ENCODE data around the gene SLC43A2. TPM values are rescaled to one million over a fixed set of nuclear protein-coding genes. Genes with fewer than 3 reads are reported as not detected.

The SLC43A2 gene
- total and polyA plus RNA-seq, 2 of the 13 experiments (the other 11 are each of a cell fraction or from before 2014, with no cell fraction given), result 7.3 to 20.0 TPM

GRCh38 chr17:1628856-1629503 is 346 bp upstream of the SLC43A2 start (continued):
- TF ChIP-seq ZNF605 (CRISPR knock-in tag; IDR thresholded peaks at IDR 0.05), result no peak
- no peak for TF ChIP-seq NBN (conservative IDR thresholded peaks at IDR 0.05)
- no peak; the same call in 1 of the 2 replicates for TF ChIP-seq TFDP2 (CRISPR knock-in tag; IDR thresholded peaks at IDR 0.05)
- peak; percentile 45 for TF ChIP-seq STAG1 (CRISPR knock-in tag; IDR thresholded peaks at IDR 0.05)
- TF ChIP-seq ZFP36L1 (CRISPR knock-in tag; IDR thresholded peaks at IDR 0.05), result no peak
- TF ChIP-seq RBFOX2 (IDR thresholded peaks at IDR 0.05; ENCODE audit: low read depth, low read length), result 0 out of 2 replicates have a peak, but pooled peaks have one; percentile 0
- TF ChIP-seq AKAP8 (CRISPR knock-in tag; IDR thresholded peaks at IDR 0.05), result no peak
- 0 out of 2 replicates have a peak, but pooled peaks have one; percentile 9 for TF ChIP-seq BCL6 (CRISPR knock-in tag; IDR thresholded peaks at IDR 0.05)
- TF ChIP-seq PHF8 (CRISPR knock-in tag; IDR thresholded peaks at IDR 0.05), result no peak
- TF ChIP-seq SNAI1 (CRISPR knock-in tag; IDR thresholded peaks at IDR 0.05; ENCODE audit: borderline replicate concordance), result no peak
- no peak for TF ChIP-seq KLF11 (CRISPR knock-in tag; IDR thresholded peaks at IDR 0.05)
- no peak for TF ChIP-seq DPF2 (CRISPR knock-in tag; IDR thresholded peaks at IDR 0.05; ENCODE audit: borderline replicate concordance, low read depth)
- no peak for TF ChIP-seq FOXM1 (CRISPR knock-in tag; IDR thresholded peaks at IDR 0.05)
- TF ChIP-seq ZNF7 (CRISPR knock-in tag; IDR thresholded peaks at IDR 0.05), result no peak
- TF ChIP-seq ZKSCAN8 (CRISPR knock-in tag; IDR thresholded peaks at IDR 0.05; ENCODE audit: borderline replicate concordance), result no peak
- TF ChIP-seq ZNF709 (CRISPR knock-in tag; IDR thresholded peaks at IDR 0.05), result 0 out of 2 replicates have a peak, but pooled peaks have one; percentile 36
- no peak for TF ChIP-seq CCDC6 (CRISPR knock-in tag; IDR thresholded peaks at IDR 0.05)
- 0 out of 2 replicates have a peak, but pooled peaks have one; percentile 28 for TF ChIP-seq HOXD1 (CRISPR knock-in tag; IDR thresholded peaks at IDR 0.05)
- peak; percentile 70 for TF ChIP-seq SAP130 (CRISPR knock-in tag; IDR thresholded peaks at IDR 0.05; ENCODE audit: low read depth)
- TF ChIP-seq JDP2 (CRISPR knock-in tag; IDR thresholded peaks at IDR 0.05; ENCODE audit: borderline replicate concordance), result no peak

Measured in HepG2 (cell line).